Measurements from ENCODE around the gene MNAT1.

GRCh38 chr14:60812987-60813386 is 78.4 kb downstream of the MNAT1 start:
- no peak for TF ChIP-seq CTCF (IDR thresholded peaks at IDR 0.05)
- no peak for TF ChIP-seq POLR2A (IDR thresholded peaks at IDR 0.05)
- no peak for TF ChIP-seq EP300 (IDR thresholded peaks at IDR 0.05)

All from tibial nerve (tissue), 4 donors.